Activated B cell treated with CpG ODN at 0.5 μM for 24 hours (primary cell): ENCODE results near the gene BUB1B. TPM values are rescaled to one million over a fixed set of nuclear protein-coding genes. Genes with fewer than 3 reads are reported as not detected.

Source experiments
- ATAC-seq: fragments of 200-7000 bp; cut with Tn5 transposase; one replicate; pipeline ENCODE4 v1.10.0; 2021; ENCODE audit warnings: low read depth, mild to moderate bottlenecking, moderate library complexity
- CTCF ChIA-PET: fragments of 350-600 bp; sonication (Branson Sonifier 250); formaldehyde crosslinking; loops from one replicate; lab custom pipeline; 2021; ENCODE audit warnings: antibody characterized with exemption; lab: Charles Lee
- POLR2A ChIA-PET: fragments of 350-600 bp; sonication (Branson Sonifier 250); formaldehyde crosslinking; loops from one replicate; lab custom pipeline; 2021; ENCODE audit warnings: antibody characterized with exemption; lab: Charles Lee
- DNase-seq: peaks from one replicate; pipeline ENCODE4 v3.0.0; 2022
- H3K27ac Mint-ChIP-seq: one replicate; pipeline ENCODE4 v1.8.0; 2020; ENCODE audit warnings: mixed read lengths
- H3K27me3 Mint-ChIP-seq: one replicate; pipeline ENCODE4 v1.8.0; 2021; ENCODE audit warnings: mixed read lengths
- H3K36me3 Mint-ChIP-seq: one replicate; pipeline ENCODE4 v1.8.0; 2021; ENCODE audit warnings: low read depth, mixed read lengths
- H3K4me1 Mint-ChIP-seq: one replicate; pipeline ENCODE4 v1.8.0; 2021; ENCODE audit warnings: mixed read lengths
- H3K4me3 Mint-ChIP-seq: one replicate; pipeline ENCODE4 v1.8.0; 2020; ENCODE audit warnings: mild to moderate bottlenecking, mixed read lengths
- H3K9me3 Mint-ChIP-seq: one replicate; pipeline ENCODE4 v1.8.0; 2020; ENCODE audit warnings: mixed read lengths
- intact Hi-C: fragments of 100-400 bp; cut with micrococcal nuclease; formaldehyde crosslinking; loops from one replicate; pipeline ENCODE4 v1.15.1; 2024
- total RNA-seq: library from RNA; stranded (reverse); gene quantifications from 2 replicates; pipeline ENCODE4 v1.2.3, GENCODE V29; 2022
- TF ChIP-seq, protein P1 (sequence below): fragments of 200-600 bp; IDR thresholded peaks from one replicate; pipeline ENCODE4 v1.8.0; 2022; ENCODE audit warnings: antibody characterized with exemption, mild to moderate bottlenecking

The BUB1B gene
- total RNA-seq, 1 donor from 2014 or later: 3.9 TPM

DNA sequence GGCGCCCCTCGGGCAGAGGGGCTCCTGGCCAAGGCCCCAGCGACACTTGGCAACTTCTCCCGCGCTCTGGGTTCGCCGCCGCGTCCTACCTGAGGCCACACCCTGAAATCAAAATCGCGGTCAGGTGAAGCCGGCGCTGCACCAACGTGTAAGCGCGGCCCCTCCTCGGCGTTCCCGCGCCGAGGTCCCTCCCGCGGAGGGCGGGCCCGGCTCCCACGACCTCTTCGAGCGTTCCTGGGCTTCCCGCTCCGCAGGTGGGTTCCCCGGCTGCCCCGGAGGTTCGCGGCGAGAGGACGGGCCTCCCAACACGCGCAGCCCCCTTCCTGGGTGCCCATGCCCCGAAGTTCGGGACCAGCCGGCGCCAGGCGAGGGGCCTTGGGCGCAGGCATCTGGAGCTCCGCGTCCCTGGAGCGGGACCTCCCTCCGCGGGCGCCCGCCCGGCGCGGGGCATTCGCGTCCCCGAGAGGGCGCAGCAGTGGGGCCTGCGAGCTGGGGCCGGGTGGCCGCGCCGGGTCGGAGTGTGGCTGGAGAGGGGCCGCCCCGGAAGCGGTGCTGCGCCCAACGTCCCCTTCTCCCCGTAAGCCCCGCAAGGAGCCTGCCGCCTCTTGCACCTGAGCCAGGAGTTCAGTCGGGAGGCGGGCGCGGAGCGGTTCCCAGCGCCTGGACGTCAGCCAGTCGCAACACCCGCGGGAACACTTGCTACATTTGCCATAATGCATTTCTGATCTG lies 91.7 kb downstream of the BUB1B start:
- peaks cover 6% of the 10 kb centered on the region for H3K4me1 Mint-ChIP-seq
- no peaks in the 10 kb centered on the region for H3K9me3 Mint-ChIP-seq
- DNase-seq (peak; percentile 45), ATAC-seq (peak; percentile 72)
- H3K36me3 Mint-ChIP-seq: no peaks in the 10 kb centered on the region
- peak overlapping the region; percentile 78 for H3K4me3 Mint-ChIP-seq
- ChIA-PET POLR2A (no interaction called here), CTCF (no interaction called here)
- peaks cover 23% of the 10 kb centered on the region for H3K27me3 Mint-ChIP-seq
- no peak overlapping the region for H3K27ac Mint-ChIP-seq
- TF ChIP-seq, protein P1, sequence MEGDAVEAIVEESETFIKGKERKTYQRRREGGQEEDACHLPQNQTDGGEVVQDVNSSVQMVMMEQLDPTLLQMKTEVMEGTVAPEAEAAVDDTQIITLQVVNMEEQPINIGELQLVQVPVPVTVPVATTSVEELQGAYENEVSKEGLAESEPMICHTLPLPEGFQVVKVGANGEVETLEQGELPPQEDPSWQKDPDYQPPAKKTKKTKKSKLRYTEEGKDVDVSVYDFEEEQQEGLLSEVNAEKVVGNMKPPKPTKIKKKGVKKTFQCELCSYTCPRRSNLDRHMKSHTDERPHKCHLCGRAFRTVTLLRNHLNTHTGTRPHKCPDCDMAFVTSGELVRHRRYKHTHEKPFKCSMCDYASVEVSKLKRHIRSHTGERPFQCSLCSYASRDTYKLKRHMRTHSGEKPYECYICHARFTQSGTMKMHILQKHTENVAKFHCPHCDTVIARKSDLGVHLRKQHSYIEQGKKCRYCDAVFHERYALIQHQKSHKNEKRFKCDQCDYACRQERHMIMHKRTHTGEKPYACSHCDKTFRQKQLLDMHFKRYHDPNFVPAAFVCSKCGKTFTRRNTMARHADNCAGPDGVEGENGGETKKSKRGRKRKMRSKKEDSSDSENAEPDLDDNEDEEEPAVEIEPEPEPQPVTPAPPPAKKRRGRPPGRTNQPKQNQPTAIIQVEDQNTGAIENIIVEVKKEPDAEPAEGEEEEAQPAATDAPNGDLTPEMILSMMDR: no peak
- intact Hi-C loops: no loop called here

DNA sequence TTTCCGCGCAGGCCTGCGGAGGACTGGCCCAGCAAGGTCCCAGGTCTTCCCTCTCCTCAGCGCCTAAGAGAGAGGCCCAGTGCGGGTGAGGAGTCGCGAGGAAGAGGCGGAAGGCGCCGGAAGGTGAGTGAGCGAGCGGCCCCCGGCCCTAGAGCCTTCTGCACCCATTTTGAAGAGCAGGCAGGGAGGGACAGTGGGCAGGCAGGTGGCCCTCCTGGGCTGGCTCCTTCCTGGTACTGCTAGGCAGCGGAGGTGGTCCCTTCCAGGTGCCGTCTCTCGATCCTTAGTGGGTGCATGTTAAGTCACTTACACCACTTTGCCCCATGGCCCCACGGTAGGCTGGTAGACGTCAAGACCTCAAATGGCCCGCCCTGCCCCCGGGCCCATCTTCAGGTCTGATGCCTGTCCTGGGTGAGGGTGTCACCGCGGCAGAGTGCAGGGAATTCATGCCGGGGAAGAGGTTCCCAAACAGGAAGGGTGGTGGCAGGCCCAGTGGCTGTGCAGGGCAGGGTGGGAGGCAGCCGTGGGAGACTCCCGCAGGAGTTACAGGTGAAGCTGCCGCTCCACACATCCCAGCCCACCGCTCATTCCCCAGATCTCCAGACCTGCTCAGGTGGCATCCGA lies 92.4 kb downstream of the BUB1B start:
- no peak overlapping the region for H3K27ac Mint-ChIP-seq
- intact Hi-C loops: no loop called here
- POLR2A ChIA-PET: no interaction called here

DNA sequence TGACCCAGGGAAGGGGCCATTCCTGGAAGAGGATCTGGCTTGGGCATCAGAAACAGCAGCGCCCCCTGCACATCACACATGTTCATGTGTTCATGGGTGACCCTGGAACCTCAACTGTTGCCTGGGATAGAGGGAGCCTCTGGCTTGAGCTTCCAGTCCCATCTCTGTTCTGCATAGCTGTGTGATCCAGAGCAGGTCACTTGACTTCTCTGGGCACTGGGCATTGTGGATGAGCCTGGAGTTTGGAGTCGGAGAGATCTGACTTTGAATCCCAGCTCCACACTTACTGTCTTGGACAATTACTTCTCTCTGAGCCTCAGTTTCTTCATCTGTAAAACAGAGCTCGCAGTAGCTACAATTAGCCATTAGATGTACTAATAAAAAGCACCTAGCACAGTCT lies 93.6 kb downstream of the BUB1B start:
- H3K27me3 Mint-ChIP-seq: peaks cover 23% of the 10 kb centered on the region
- ChIA-PET CTCF (no interaction called here), POLR2A (interaction anchor here (0.6 kb wide), 1 partner anchor 36 kb away, joined by 3 read pairs; no protein-coding TSS in a partner anchor)
- H3K4me3 Mint-ChIP-seq: no peak overlapping the region
- no peak for DNase-seq
- intact Hi-C loops: no loop called here
- no peak for ATAC-seq
- H3K36me3 Mint-ChIP-seq: no peaks in the 10 kb centered on the region
- no peaks in the 10 kb centered on the region for H3K9me3 Mint-ChIP-seq
- TF ChIP-seq, protein P1: no peak
- H3K27ac Mint-ChIP-seq: no peak overlapping the region
- peaks cover 6% of the 10 kb centered on the region for H3K4me1 Mint-ChIP-seq

More for the DNA sequence above, 92.4 kb downstream of the BUB1B start:
- Mint-ChIP-seq H3K9me3 (no peaks in the 10 kb centered on the region), H3K27me3 (peaks cover 23% of the 10 kb centered on the region), H3K4me1 (peaks cover 6% of the 10 kb centered on the region), H3K4me3 (peak overlapping the region; percentile 78), H3K36me3 (no peaks in the 10 kb centered on the region)
- no peak for DNase-seq
- peak; percentile 34 for ATAC-seq
- TF ChIP-seq, protein P1: no peak
- CTCF ChIA-PET: no interaction called here

DNA sequence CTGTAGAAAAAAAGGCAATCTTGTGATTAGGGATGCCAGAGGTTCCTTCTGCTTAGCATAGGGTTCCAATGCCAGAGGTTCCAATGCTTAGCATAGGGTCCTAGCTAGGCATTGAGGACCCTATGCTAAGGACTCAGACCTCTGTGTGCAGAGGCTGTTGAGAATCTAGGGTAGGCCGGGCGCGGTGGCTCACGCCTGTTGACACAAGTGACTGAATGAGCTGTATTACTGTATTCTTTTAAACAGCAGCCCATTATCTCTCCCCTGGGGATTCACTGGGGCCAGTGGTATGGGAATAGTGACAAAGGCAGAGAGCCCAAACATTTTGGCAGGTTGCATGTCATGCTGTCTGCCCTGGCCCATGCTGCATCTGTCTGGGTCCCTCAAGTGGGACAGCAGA lies 94.2 kb downstream of the BUB1B start:
- TF ChIP-seq, protein P1: no peak
- CTCF ChIA-PET: no interaction called here
- intact Hi-C loops: no loop called here
- ATAC-seq (no peak), DNase-seq (no peak)
- Mint-ChIP-seq H3K27ac (no peak overlapping the region), H3K27me3 (peaks cover 23% of the 10 kb centered on the region), H3K9me3 (no peaks in the 10 kb centered on the region), H3K4me3 (no peak overlapping the region), H3K4me1 (peaks cover 6% of the 10 kb centered on the region), H3K36me3 (no peaks in the 10 kb centered on the region)
- POLR2A ChIA-PET: interaction anchor here (0.6 kb wide), 2 partner anchors 35 to 168 kb away, joined by 3 to 4 read pairs; no protein-coding TSS in a partner anchor

DNA sequence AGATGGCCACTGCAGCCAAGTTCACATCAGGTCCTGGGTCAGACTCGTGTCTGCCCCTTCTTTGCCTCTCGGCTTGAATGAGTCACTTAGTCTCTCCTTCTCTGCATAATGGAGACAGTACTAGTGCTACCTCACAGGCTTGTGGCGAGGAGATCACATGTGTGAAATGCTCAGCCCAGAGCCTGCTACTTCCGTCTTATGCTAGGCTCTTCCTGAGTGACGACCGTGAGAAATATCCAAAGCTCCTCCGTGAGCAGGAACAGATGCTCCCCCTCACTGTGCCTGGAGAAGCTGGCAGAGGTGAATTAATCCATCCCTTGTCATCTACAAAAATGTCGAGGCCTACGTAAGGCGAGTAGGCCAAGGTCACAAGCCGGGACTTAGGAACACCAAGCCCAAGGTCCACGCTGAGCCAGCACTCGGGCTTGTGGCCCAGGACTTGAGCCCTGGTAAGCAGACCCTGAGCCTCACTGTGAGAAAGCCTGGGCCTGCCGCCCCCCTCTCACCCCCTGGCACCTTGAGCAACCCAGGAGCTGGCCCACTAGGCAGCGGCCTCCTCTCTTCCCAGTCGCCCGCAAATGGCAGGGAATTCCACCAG lies 95.9 kb downstream of the BUB1B start:
- TF ChIP-seq, protein P1: no peak
- ATAC-seq (no peak), DNase-seq (no peak)
- Mint-ChIP-seq H3K4me3 (no peak overlapping the region), H3K4me1 (peaks cover 6% of the 10 kb centered on the region), H3K9me3 (no peaks in the 10 kb centered on the region), H3K36me3 (no peaks in the 10 kb centered on the region), H3K27me3 (peaks cover 13% of the 10 kb centered on the region), H3K27ac (no peak overlapping the region)
- ChIA-PET CTCF (no interaction called here), POLR2A (no interaction called here)
- intact Hi-C loops: no loop called here
